ENCODE results near the gene MAPK8IP1. TPM values are rescaled to one million over a fixed set of nuclear protein-coding genes. Genes with fewer than 3 reads are reported as not detected.

MAPK8IP1 gene
- polyA plus RNA-seq, 1 donor (not counting 4 experiments of a cell fraction or from before 2014, with no cell fraction given): 0.51 TPM

DNA sequence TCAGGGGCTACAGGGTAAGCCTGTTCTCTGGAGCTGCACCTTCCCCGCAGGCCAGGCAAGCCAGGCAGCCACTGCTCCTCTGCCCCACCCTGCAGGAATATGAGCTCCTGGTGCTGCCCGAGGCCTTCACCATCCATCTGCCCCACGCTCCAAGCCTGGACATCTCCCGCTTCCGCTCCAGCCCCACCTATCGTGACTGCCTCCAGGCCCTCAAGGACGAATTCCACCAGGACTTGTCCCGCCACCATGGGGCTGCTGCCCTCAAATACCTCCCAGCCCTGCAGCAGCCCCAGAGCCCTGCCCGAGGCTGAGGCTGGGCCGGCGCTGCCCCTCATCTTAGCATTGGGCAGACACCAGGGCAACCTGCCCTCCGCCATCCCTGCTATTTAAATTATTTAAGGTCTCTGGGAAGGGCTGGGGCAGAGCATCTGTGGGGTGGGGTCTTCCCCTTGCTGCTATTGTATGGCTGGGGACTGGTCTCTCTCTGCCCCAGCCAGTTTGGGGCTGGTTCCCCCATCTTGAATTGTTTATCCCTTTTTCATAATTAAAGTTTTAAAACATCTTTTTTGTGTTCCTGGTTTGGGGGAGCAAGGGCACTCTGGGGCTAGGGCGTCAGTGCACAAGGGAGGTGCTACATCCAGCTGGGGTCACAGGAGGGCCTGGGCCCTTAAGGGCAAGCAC is 43.2 kb downstream of the MAPK8IP1 start:
- no peaks in the 10 kb centered on the region for H4K20me1 ChIP-seq (ENCODE audit: control insufficient read depth, extremely low read depth, insufficient read depth, low read length)
- H3K79me2 ChIP-seq (ENCODE audit: control insufficient read depth, insufficient read depth, low read length): peaks cover 6% of the 10 kb centered on the region
- H3K9me3 ChIP-seq (ENCODE audit: control insufficient read depth, low read depth, low read length): no peaks in the 10 kb centered on the region
- peak overlapping the region; percentile 10 for H3K27ac ChIP-seq (ENCODE audit: control insufficient read depth, insufficient read depth, low read length)
- no peak overlapping the region for H3K9ac ChIP-seq (ENCODE audit: control insufficient read depth, extremely low read depth, insufficient read depth, low read length)
- peak overlapping the region; percentile 36 for H3K4me2 ChIP-seq (ENCODE audit: control insufficient read depth, extremely low read depth, insufficient read depth, low read depth, low read length)
- H2AFZ ChIP-seq (ENCODE audit: control insufficient read depth, low read length): no peak overlapping the region
- H3K27me3 ChIP-seq (ENCODE audit: control insufficient read depth, extremely low read depth, insufficient read depth, low read length): no peaks in the 10 kb centered on the region
- peak; percentile 66 for DNase-seq (ENCODE audit: low read depth, low spot score)
- peaks cover 2% of the 10 kb centered on the region for H3K9me1 ChIP-seq (ENCODE audit: control insufficient read depth, extremely low read depth, insufficient read depth, low read length)
- H3K4me1 ChIP-seq (ENCODE audit: control insufficient read depth, extremely low read depth, insufficient read depth, low read length): peaks cover 66% of the 10 kb centered on the region
- H3K36me3 ChIP-seq (ENCODE audit: control insufficient read depth in 2 of 2, extremely low read depth in 1 of 2, insufficient read depth in 2 of 2, low read length in 2 of 2): peaks cover 0 to 11% of the 10 kb centered on the region in 2 experiments
- FAIRE-seq: no peak
- no peak overlapping the region for H3K4me3 ChIP-seq (ENCODE audit: control insufficient read depth in 2 of 3, extremely low read depth in 1 of 3, insufficient read depth in 2 of 3, low read depth in 1 of 3, low read length in 3 of 3)
- dilution Hi-C loops (cut with MboI; ENCODE audit: extremely low pct_ligation_motif_present, low sequenced_read_pairs): no loop called here
- no peak for TF ChIP-seq EZH2 (IDR thresholded peaks at IDR 0.05; ENCODE audit: low read length)
- TF ChIP-seq, protein P1, sequence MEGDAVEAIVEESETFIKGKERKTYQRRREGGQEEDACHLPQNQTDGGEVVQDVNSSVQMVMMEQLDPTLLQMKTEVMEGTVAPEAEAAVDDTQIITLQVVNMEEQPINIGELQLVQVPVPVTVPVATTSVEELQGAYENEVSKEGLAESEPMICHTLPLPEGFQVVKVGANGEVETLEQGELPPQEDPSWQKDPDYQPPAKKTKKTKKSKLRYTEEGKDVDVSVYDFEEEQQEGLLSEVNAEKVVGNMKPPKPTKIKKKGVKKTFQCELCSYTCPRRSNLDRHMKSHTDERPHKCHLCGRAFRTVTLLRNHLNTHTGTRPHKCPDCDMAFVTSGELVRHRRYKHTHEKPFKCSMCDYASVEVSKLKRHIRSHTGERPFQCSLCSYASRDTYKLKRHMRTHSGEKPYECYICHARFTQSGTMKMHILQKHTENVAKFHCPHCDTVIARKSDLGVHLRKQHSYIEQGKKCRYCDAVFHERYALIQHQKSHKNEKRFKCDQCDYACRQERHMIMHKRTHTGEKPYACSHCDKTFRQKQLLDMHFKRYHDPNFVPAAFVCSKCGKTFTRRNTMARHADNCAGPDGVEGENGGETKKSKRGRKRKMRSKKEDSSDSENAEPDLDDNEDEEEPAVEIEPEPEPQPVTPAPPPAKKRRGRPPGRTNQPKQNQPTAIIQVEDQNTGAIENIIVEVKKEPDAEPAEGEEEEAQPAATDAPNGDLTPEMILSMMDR (optimal IDR thresholded peaks at IDR 0.05 in 1 of 3, IDR thresholded peaks at IDR 0.05 in 1 of 3, conservative IDR thresholded peaks at IDR 0.05 in 1 of 3; ENCODE audit: extremely low read depth in 1 of 3, insufficient read depth in 2 of 3, low read length in 3 of 3): no peak

DNA sequence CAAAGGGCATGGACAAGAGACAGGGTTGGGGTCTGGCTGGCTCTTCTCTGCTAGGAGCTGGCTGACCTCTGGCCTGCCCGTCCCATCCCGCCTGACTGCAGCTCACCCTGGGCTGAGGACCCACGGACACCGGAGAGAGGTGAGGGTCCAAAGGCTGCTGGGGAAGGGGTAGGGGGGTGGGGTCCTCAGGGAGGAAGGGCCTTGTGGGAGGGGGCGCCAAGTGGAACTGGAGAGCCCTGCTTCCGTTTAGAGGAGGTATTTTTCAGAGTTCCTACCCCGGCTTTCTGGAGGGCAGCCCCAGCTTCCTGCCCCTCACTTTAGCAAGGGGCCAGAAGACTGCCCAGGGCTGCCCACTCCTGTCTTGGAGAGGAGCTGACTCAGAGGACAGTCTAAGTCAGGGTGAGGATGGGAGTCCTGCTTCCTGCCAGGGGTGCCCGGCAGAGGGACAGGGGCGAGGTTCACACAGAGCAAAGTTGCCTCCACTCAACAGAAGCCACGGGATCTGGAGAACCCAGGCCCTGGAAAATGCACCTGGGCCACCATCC is 44.1 kb downstream of the MAPK8IP1 start:
- no peaks in the 10 kb centered on the region for H3K9me3 ChIP-seq (ENCODE audit: control insufficient read depth, low read depth, low read length)
- H3K4me1 ChIP-seq (ENCODE audit: control insufficient read depth, extremely low read depth, insufficient read depth, low read length): peaks cover 68% of the 10 kb centered on the region
- no peaks in the 10 kb centered on the region for H4K20me1 ChIP-seq (ENCODE audit: control insufficient read depth, extremely low read depth, insufficient read depth, low read length)
- H3K9me1 ChIP-seq (ENCODE audit: control insufficient read depth, extremely low read depth, insufficient read depth, low read length): peaks cover 2% of the 10 kb centered on the region
- no peak for DNase-seq (ENCODE audit: low read depth, low spot score)
- H3K27me3 ChIP-seq (ENCODE audit: control insufficient read depth, extremely low read depth, insufficient read depth, low read length): no peaks in the 10 kb centered on the region
- H3K4me2 ChIP-seq (ENCODE audit: control insufficient read depth, extremely low read depth, insufficient read depth, low read depth, low read length): peak overlapping the region; percentile 53
- H3K79me2 ChIP-seq (ENCODE audit: control insufficient read depth, insufficient read depth, low read length): no peaks in the 10 kb centered on the region
- FAIRE-seq: no peak
- no peak overlapping the region for H3K4me3 ChIP-seq (ENCODE audit: control insufficient read depth in 2 of 3, extremely low read depth in 1 of 3, insufficient read depth in 2 of 3, low read depth in 1 of 3, low read length in 3 of 3)
- peaks cover 0 to 11% of the 10 kb centered on the region in 2 experiments for H3K36me3 ChIP-seq (ENCODE audit: control insufficient read depth in 2 of 2, extremely low read depth in 1 of 2, insufficient read depth in 2 of 2, low read length in 2 of 2)
- no peak overlapping the region for H3K27ac ChIP-seq (ENCODE audit: control insufficient read depth, insufficient read depth, low read length)
- H3K9ac ChIP-seq (ENCODE audit: control insufficient read depth, extremely low read depth, insufficient read depth, low read length): no peak overlapping the region
- TF ChIP-seq EZH2 (IDR thresholded peaks at IDR 0.05; ENCODE audit: low read length): no peak
- TF ChIP-seq, protein P1 (optimal IDR thresholded peaks at IDR 0.05 in 1 of 3, IDR thresholded peaks at IDR 0.05 in 1 of 3, conservative IDR thresholded peaks at IDR 0.05 in 1 of 3; ENCODE audit: extremely low read depth in 1 of 3, insufficient read depth in 2 of 3, low read length in 3 of 3): no peak
- no peak overlapping the region for H2AFZ ChIP-seq (ENCODE audit: control insufficient read depth, low read length)
- dilution Hi-C loops (cut with MboI; ENCODE audit: extremely low pct_ligation_motif_present, low sequenced_read_pairs): no loop called here

All from keratinocyte (primary cell).